HepG2 (cell line): Measurements from ENCODE around the gene KIF15. TPM values are rescaled to one million over a fixed set of nuclear protein-coding genes. Genes with fewer than 3 reads are reported as not detected.
A peak's percentile ranks its signal among the peaks of the same experiment; 100 is the strongest.

Source experiments
- BRCA1 ChIP-seq: sonication (generic); formaldehyde crosslinking; IDR thresholded peaks from 2 replicates; pipeline ENCODE4 v1.4.0; 2020; ENCODE audit warnings: missing genetic modification reagents
- CBFB ChIP-seq: sonication (generic); formaldehyde crosslinking; IDR thresholded peaks from 2 replicates; pipeline ENCODE4 v1.4.0; 2020; ENCODE audit warnings: missing genetic modification reagents
- FOXC1 ChIP-seq: sonication (generic); formaldehyde crosslinking; IDR thresholded peaks from 2 replicates; pipeline ENCODE4 v1.8.0; 2022; ENCODE audit warnings: mild to moderate bottlenecking, missing genetic modification reagents, borderline replicate concordance
- JARID2 ChIP-seq: sonication (generic); formaldehyde crosslinking; IDR thresholded peaks from 2 replicates; pipeline ENCODE4 v1.8.1; 2023; ENCODE audit warnings: missing genetic modification reagents, inconsistent platforms; ENCODE audit not compliant: insufficient replicate concordance
- KMT2A ChIP-seq: sonication (generic); formaldehyde crosslinking; IDR thresholded peaks from 2 replicates; pipeline ENCODE4 v1.4.0; 2020; ENCODE audit warnings: missing genetic modification reagents
- NCOR1 ChIP-seq: fragments of 200-600 bp; sonication (generic); IDR thresholded peaks from 2 replicates; pipeline ENCODE4 v1.7.0; 2017; ENCODE audit warnings: antibody characterized with exemption, low read length, borderline replicate concordance
- PHF21A ChIP-seq: sonication (generic); formaldehyde crosslinking; IDR thresholded peaks from 2 replicates; pipeline ENCODE4 v1.5.0; 2020; ENCODE audit warnings: mild to moderate bottlenecking, missing genetic modification reagents
- ZNF101 ChIP-seq: sonication (generic); formaldehyde crosslinking; IDR thresholded peaks from 2 replicates; pipeline ENCODE4 v1.4.0; 2020; ENCODE audit warnings: mild to moderate bottlenecking, low read depth, missing genetic modification reagents, borderline replicate concordance
- ZNF550 ChIP-seq: sonication (generic); formaldehyde crosslinking; IDR thresholded peaks from 2 replicates; pipeline ENCODE4 v1.4.0; 2020; ENCODE audit warnings: mild to moderate bottlenecking, missing genetic modification reagents, borderline replicate concordance
- ZNF598 ChIP-seq: sonication (generic); formaldehyde crosslinking; IDR thresholded peaks from 2 replicates; pipeline ENCODE4 v1.5.1; 2020; ENCODE audit warnings: mild to moderate bottlenecking, missing genetic modification reagents, borderline replicate concordance
- ZNF773 ChIP-seq: sonication (generic); formaldehyde crosslinking; IDR thresholded peaks from 2 replicates; pipeline ENCODE4 v1.4.0; 2020; ENCODE audit warnings: missing genetic modification reagents, borderline replicate concordance
- polyA plus RNA-seq, 8 experiments: library from polyadenylated mRNA; depleted of rRNA in 3 of 8; stranded (reverse) in 7 of 8; unstranded in 1 of 8; fragments of >200 nt; fragmentation: Illumina TruSeq in 4 of 8; extraction: Trizol in 4 of 8; gene quantifications; 2 replicates each; pipeline versions ENCODE4 v1.2.1 to v1.2.3, GENCODE V29; 2011 to 2016; ENCODE audit warnings: low read depth in 4 of 8, missing spikeins in 1 of 8, mixed read lengths in 1 of 8; ENCODE audit not compliant: insufficient read depth in 1 of 8
- total RNA-seq, 5 experiments: library from RNA; depleted of rRNA; stranded (reverse); fragments of >200 nt; fragmentation: Illumina TruSeq; extraction: Trizol; gene quantifications; 2 replicates each; pipeline ENCODE4 v1.2.3, GENCODE V29; 2016; ENCODE audit warnings: low read depth in 1 of 5
- TF ChIP-seq, protein P1 (sequence below): sonication (generic); formaldehyde crosslinking; IDR thresholded peaks from 2 replicates; pipeline ENCODE4 v1.4.0; 2020; ENCODE audit warnings: mild to moderate bottlenecking, missing genetic modification reagents
- TF ChIP-seq, protein P2 (sequence below): sonication (generic); formaldehyde crosslinking; IDR thresholded peaks from 2 replicates; pipeline ENCODE4 v1.9.0; 2021; ENCODE audit warnings: missing genetic modification reagents, borderline replicate concordance
- TF ChIP-seq, protein P3 (sequence below): sonication (generic); formaldehyde crosslinking; IDR thresholded peaks from one replicate; pipeline ENCODE4 v1.5.1; 2020; ENCODE audit warnings: mild to moderate bottlenecking, missing genetic modification reagents; ENCODE audit errors: not compliant biosample characterization

The KIF15 gene
- total and polyA plus RNA-seq, 2 of the 13 experiments (the other 11 are each of a cell fraction or from before 2014, with no cell fraction given): 4.8 to 33.8 TPM

DNA sequence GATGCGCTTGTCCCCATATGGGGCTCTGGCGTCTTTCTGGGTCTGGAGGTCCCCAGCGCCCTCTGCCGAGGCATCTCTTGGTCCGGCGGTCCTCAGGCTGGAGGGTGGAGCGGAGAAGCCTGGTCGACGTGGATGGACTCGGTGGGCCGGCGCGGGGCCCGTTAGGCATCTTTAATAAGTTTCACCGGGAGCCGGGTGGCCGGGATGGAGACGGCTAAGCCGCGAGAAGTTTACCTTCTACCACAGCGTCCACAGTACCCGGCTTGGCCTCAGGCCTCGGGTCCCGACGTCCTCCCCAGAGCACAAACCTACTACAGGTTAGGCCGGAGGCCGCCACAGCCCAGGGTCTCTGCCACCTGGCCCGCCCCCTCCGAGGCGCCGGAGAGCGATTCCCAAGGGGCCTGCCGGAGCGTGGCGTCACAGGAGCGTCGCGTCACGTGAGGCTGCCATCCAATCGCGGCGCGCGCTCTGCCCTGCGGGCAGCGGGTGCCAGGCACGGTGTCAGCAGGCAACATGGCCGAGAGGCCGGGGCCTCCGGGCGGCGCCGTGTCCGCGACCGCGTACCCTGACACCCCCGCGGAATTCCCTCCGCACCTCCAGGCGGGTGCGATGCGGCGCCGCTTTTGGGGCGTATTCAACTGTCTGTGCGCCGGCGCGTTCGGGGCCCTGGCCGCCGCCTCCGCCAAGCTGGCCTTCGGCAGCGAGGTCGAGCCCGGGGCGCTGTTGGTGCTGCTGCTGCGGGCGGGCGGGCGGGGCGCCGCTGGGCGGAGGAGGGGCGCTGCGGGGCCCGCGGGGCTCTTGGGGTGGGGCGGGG, 100.0 kb downstream of the KIF15 start, which contains the start of gene TMEM42 (continued):
- TF ChIP-seq, protein P1, sequence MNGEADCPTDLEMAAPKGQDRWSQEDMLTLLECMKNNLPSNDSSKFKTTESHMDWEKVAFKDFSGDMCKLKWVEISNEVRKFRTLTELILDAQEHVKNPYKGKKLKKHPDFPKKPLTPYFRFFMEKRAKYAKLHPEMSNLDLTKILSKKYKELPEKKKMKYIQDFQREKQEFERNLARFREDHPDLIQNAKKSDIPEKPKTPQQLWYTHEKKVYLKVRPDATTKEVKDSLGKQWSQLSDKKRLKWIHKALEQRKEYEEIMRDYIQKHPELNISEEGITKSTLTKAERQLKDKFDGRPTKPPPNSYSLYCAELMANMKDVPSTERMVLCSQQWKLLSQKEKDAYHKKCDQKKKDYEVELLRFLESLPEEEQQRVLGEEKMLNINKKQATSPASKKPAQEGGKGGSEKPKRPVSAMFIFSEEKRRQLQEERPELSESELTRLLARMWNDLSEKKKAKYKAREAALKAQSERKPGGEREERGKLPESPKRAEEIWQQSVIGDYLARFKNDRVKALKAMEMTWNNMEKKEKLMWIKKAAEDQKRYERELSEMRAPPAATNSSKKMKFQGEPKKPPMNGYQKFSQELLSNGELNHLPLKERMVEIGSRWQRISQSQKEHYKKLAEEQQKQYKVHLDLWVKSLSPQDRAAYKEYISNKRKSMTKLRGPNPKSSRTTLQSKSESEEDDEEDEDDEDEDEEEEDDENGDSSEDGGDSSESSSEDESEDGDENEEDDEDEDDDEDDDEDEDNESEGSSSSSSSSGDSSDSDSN: peak; percentile 65
- TF ChIP-seq ZNF101 (CRISPR knock-in tag) (no peak), ZNF598 (CRISPR knock-in tag) (no peak), ZNF550 (CRISPR knock-in tag) (no peak), KMT2A (CRISPR knock-in tag) (peak; percentile 52; the same call in 1 of the 2 replicates), JARID2 (CRISPR knock-in tag) (no peak), PHF21A (CRISPR knock-in tag) (peak; percentile 55; the same call in 1 of the 2 replicates), NCOR1 (no peak), BRCA1 (CRISPR knock-in tag) (0 out of 2 replicates have a peak, but pooled peaks have one; percentile 37), CBFB (CRISPR knock-in tag) (peak; percentile 81), ZNF773 (CRISPR knock-in tag) (0 out of 2 replicates have a peak, but pooled peaks have one; percentile 46), FOXC1 (CRISPR knock-in tag) (peak; percentile 34; the same call in 1 of the 2 replicates)
- TF ChIP-seq, protein P2, sequence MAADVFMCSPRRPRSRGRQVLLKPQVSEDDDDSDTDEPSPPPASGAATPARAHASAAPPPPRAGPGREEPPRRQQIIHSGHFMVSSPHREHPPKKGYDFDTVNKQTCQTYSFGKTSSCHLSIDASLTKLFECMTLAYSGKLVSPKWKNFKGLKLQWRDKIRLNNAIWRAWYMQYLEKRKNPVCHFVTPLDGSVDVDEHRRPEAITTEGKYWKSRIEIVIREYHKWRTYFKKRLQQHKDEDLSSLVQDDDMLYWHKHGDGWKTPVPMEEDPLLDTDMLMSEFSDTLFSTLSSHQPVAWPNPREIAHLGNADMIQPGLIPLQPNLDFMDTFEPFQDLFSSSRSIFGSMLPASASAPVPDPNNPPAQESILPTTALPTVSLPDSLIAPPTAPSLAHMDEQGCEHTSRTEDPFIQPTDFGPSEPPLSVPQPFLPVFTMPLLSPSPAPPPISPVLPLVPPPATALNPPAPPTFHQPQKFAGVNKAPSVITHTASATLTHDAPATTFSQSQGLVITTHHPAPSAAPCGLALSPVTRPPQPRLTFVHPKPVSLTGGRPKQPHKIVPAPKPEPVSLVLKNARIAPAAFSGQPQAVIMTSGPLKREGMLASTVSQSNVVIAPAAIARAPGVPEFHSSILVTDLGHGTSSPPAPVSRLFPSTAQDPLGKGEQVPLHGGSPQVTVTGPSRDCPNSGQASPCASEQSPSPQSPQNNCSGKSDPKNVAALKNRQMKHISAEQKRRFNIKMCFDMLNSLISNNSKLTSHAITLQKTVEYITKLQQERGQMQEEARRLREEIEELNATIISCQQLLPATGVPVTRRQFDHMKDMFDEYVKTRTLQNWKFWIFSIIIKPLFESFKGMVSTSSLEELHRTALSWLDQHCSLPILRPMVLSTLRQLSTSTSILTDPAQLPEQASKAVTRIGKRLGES (CRISPR knock-in tag): no peak
- TF ChIP-seq, protein P3, sequence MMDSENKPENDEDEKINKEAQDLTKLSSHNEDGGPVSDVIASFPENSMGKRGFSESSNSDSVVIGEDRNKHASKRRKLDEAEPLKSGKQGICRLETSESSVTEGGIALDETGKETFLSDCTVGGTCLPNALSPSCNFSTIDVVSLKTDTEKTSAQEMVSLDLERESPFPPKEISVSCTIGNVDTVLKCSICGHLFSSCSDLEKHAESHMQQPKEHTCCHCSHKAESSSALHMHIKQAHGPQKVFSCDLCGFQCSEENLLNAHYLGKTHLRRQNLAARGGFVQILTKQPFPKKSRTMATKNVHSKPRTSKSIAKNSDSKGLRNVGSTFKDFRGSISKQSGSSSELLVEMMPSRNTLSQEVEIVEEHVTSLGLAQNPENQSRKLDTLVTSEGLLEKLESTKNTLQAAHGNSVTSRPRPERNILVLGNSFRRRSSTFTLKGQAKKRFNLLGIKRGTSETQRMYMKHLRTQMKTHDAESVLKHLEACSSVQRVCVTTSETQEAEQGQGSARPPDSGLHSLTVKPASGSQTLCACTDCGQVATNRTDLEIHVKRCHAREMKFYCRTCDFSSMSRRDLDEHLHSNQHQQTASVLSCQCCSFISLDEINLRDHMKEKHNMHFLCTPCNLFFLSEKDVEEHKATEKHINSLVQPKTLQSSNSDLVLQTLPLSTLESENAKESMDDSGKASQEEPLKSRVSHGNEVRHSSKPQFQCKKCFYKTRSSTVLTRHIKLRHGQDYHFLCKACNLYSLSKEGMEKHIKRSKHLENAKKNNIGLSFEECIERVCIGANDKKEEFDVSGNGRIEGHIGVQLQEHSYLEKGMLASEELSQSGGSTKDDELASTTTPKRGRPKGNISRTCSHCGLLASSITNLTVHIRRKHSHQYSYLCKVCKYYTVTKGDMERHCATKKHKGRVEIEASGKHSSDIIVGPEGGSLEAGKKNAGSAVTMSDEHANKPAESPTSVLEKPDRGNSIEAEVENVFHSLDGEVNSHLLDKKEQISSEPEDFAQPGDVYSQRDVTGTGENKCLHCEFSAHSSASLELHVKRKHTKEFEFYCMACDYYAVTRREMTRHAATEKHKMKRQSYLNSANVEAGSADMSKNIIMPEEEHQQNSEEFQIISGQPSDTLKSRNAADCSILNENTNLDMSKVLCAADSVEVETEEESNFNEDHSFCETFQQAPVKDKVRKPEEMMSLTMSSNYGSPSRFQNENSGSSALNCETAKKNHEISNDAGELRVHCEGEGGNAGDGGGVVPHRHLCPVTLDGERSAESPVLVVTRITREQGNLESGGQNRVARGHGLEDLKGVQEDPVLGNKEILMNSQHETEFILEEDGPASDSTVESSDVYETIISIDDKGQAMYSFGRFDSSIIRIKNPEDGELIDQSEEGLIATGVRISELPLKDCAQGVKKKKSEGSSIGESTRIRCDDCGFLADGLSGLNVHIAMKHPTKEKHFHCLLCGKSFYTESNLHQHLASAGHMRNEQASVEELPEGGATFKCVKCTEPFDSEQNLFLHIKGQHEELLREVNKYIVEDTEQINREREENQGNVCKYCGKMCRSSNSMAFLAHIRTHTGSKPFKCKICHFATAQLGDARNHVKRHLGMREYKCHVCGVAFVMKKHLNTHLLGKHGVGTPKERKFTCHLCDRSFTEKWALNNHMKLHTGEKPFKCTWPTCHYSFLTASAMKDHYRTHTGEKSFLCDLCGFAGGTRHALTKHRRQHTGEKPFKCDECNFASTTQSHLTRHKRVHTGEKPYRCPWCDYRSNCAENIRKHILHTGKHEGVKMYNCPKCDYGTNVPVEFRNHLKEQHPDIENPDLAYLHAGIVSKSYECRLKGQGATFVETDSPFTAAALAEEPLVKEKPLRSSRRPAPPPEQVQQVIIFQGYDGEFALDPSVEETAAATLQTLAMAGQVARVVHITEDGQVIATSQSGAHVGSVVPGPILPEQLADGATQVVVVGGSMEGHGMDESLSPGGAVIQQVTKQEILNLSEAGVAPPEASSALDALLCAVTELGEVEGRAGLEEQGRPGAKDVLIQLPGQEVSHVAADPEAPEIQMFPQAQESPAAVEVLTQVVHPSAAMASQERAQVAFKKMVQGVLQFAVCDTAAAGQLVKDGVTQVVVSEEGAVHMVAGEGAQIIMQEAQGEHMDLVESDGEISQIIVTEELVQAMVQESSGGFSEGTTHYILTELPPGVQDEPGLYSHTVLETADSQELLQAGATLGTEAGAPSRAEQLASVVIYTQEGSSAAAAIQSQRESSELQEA: peak; percentile 40
